GM21786 (cell line): ENCODE measurements around the gene SEH1L.

Experiments used
- ATAC-seq: cut with Tn5 transposase; IDR thresholded peaks from one replicate; pipeline ENCODE4 v1.9.1; 2021; ENCODE audit not compliant: unreplicated experiment

The SEH1L gene

GRCh38 chr18:13032173-13032572 lies 84.4 kb downstream of the SEH1L start:
- no peak for ATAC-seq

GRCh38 chr18:13035249-13035914 lies 87.6 kb downstream of the SEH1L start:
- no peak for ATAC-seq

GRCh38 chr18:13036622-13037320 lies 89.0 kb downstream of the SEH1L start:
- no peak for ATAC-seq
